Measurements from ENCODE around the gene PDE8A.

DNA sequence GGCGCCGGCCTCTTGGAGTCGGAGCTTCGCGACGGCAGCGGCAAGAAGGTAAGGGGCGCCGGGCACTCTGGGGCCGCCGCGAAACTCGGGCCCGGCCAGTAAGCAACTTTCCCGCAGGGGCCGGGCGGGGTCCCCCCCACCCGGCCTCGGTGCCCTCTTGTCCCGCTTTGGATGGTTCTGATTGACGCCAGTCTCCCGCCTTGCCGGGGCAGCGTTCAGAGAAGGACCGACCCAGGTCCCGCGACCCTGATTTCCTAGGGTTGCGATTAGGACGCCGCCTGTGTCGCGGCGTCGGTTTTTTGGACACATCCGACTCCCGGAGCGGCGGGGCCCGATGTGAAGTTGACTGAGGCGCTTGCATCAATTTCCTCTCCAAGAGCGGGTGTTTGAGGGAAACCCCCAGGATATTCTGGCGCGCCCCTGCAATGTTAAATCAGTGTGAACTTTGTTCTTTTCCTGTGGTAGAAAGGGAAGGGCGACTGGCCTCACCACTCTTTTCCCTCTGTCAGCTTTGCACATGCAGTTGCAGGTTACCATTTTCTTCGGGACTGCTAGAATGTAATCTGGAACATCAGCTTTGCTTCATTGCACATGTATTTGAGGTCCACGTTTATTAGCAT lies 755 bp downstream of the PDE8A start:
- TF ChIP-seq, protein P1, sequence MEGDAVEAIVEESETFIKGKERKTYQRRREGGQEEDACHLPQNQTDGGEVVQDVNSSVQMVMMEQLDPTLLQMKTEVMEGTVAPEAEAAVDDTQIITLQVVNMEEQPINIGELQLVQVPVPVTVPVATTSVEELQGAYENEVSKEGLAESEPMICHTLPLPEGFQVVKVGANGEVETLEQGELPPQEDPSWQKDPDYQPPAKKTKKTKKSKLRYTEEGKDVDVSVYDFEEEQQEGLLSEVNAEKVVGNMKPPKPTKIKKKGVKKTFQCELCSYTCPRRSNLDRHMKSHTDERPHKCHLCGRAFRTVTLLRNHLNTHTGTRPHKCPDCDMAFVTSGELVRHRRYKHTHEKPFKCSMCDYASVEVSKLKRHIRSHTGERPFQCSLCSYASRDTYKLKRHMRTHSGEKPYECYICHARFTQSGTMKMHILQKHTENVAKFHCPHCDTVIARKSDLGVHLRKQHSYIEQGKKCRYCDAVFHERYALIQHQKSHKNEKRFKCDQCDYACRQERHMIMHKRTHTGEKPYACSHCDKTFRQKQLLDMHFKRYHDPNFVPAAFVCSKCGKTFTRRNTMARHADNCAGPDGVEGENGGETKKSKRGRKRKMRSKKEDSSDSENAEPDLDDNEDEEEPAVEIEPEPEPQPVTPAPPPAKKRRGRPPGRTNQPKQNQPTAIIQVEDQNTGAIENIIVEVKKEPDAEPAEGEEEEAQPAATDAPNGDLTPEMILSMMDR (IDR thresholded peaks at IDR 0.05 in 2 of 3, conservative IDR thresholded peaks at IDR 0.05 in 1 of 3; ENCODE audit: control insufficient read depth in 2 of 3, extremely low read depth in 1 of 3, insufficient read depth in 1 of 3, low read depth in 3 of 3, low read length in 3 of 3): no peak
- TF ChIP-seq RBBP5 (conservative IDR thresholded peaks at IDR 0.05) (no peak), FOXM1 (IDR thresholded peaks at IDR 0.05; ENCODE audit: low read depth, low read length) (no peak), BRCA1 (IDR thresholded peaks at IDR 0.05; ENCODE audit: low read depth, low read length) (no peak), POLR2A (IDR thresholded peaks at IDR 0.05; ENCODE audit: low read depth, low read length) (peak; percentile 70), BHLHE40 (IDR thresholded peaks at IDR 0.05; ENCODE audit: borderline replicate concordance in 1 of 2, low read depth in 2 of 2, low read length in 1 of 2) (0 out of 4 replicates have a peak, but pooled peaks of 1 of the 2 experiments have one; percentile 9), HCFC1 (IDR thresholded peaks at IDR 0.05; ENCODE audit: low read length) (no peak), RAD21 (IDR thresholded peaks at IDR 0.05; ENCODE audit: insufficient read depth, low read depth, low read length) (no peak), SREBF1 (IDR thresholded peaks at IDR 0.05; ENCODE audit: low read length) (no peak), ZBED1 (IDR thresholded peaks at IDR 0.05; ENCODE audit: borderline replicate concordance) (no peak), NRF1 (conservative IDR thresholded peaks at IDR 0.05; ENCODE audit: low read depth, low read length) (no peak)
- TF ChIP-seq, protein P2, sequence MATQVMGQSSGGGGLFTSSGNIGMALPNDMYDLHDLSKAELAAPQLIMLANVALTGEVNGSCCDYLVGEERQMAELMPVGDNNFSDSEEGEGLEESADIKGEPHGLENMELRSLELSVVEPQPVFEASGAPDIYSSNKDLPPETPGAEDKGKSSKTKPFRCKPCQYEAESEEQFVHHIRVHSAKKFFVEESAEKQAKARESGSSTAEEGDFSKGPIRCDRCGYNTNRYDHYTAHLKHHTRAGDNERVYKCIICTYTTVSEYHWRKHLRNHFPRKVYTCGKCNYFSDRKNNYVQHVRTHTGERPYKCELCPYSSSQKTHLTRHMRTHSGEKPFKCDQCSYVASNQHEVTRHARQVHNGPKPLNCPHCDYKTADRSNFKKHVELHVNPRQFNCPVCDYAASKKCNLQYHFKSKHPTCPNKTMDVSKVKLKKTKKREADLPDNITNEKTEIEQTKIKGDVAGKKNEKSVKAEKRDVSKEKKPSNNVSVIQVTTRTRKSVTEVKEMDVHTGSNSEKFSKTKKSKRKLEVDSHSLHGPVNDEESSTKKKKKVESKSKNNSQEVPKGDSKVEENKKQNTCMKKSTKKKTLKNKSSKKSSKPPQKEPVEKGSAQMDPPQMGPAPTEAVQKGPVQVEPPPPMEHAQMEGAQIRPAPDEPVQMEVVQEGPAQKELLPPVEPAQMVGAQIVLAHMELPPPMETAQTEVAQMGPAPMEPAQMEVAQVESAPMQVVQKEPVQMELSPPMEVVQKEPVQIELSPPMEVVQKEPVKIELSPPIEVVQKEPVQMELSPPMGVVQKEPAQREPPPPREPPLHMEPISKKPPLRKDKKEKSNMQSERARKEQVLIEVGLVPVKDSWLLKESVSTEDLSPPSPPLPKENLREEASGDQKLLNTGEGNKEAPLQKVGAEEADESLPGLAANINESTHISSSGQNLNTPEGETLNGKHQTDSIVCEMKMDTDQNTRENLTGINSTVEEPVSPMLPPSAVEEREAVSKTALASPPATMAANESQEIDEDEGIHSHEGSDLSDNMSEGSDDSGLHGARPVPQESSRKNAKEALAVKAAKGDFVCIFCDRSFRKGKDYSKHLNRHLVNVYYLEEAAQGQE (IDR thresholded peaks at IDR 0.05; ENCODE audit: low read depth, low read length): no peak
- TF ChIP-seq, protein P3, sequence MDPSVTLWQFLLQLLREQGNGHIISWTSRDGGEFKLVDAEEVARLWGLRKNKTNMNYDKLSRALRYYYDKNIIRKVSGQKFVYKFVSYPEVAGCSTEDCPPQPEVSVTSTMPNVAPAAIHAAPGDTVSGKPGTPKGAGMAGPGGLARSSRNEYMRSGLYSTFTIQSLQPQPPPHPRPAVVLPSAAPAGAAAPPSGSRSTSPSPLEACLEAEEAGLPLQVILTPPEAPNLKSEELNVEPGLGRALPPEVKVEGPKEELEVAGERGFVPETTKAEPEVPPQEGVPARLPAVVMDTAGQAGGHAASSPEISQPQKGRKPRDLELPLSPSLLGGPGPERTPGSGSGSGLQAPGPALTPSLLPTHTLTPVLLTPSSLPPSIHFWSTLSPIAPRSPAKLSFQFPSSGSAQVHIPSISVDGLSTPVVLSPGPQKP (IDR thresholded peaks at IDR 0.05; ENCODE audit: low read depth, low read length): no peak
